RCC 7860 (cell line): Measurements from ENCODE around the gene SLC29A3.
A peak's percentile ranks its signal among the peaks of the same experiment; 100 is the strongest.

Experiments used
- DNase-seq: peaks from one replicate; pipeline ENCODE4 v3.0.0-alpha.2; 2015; ENCODE audit warnings: low spot score
- FAIRE-seq: peaks from 2 replicates; lab custom pipeline; 2012; peaks lifted over from hg19 to GRCh38; lab: Jason Lieb, UNC

The SLC29A3 gene

GRCh38 chr10:71365366-71365765 lies 46.3 kb downstream of the SLC29A3 start:
- no peak for FAIRE-seq
- no peak for DNase-seq

GRCh38 chr10:71366690-71367089 lies 47.6 kb downstream of the SLC29A3 start:
- no peak for FAIRE-seq
- DNase-seq, result no peak

- no peak for FAIRE-seq
- peak; percentile 34 for DNase-seq
These were observed 48.2 kb downstream of the SLC29A3 start for GRCh38 chr10:71367271-71367670.

- FAIRE-seq (no peak), DNase-seq (no peak)
These were observed 49.1 kb downstream of the SLC29A3 start for GRCh38 chr10:71368176-71368575.

GRCh38 chr10:71368643-71369042 lies 49.6 kb downstream of the SLC29A3 start:
- DNase-seq, result no peak
- FAIRE-seq, result no peak

GRCh38 chr10:71369602-71370001 lies 50.5 kb downstream of the SLC29A3 start:
- FAIRE-seq (no peak), DNase-seq (no peak)

GRCh38 chr10:71370031-71370430 lies 51.0 kb downstream of the SLC29A3 start:
- DNase-seq (no peak), FAIRE-seq (no peak)

- DNase-seq (no peak), FAIRE-seq (no peak)
These were observed 52.7 kb downstream of the SLC29A3 start for GRCh38 chr10:71371750-71372166.

GRCh38 chr10:71372882-71373495 lies 53.9 kb downstream of the SLC29A3 start:
- FAIRE-seq (no peak), DNase-seq (no peak)

- no peak for DNase-seq
- no peak for FAIRE-seq
These were observed 55.6 kb downstream of the SLC29A3 start for GRCh38 chr10:71374481-71375233.

GRCh38 chr10:71375952-71376351 lies 56.9 kb downstream of the SLC29A3 start:
- no peak for FAIRE-seq
- DNase-seq, result no peak

- no peak for FAIRE-seq
These were observed 59.5 kb downstream of the SLC29A3 start for GRCh38 chr10:71378336-71379117.

GRCh38 chr10:71379118-71379766 lies 60.2 kb downstream of the SLC29A3 start:
- FAIRE-seq, result no peak
- DNase-seq, result no peak

More at GRCh38 chr10:71378336-71379117, 59.5 kb downstream of the SLC29A3 start:
- DNase-seq, result no peak

GRCh38 chr10:71380841-71381240 lies 61.8 kb downstream of the SLC29A3 start:
- DNase-seq (no peak), FAIRE-seq (no peak)

- DNase-seq (no peak), FAIRE-seq (no peak)
These were observed 62.6 kb downstream of the SLC29A3 start for GRCh38 chr10:71381611-71382010.

- DNase-seq, result no peak
- no peak for FAIRE-seq
These were observed 63.0 kb downstream of the SLC29A3 start for GRCh38 chr10:71382028-71382427.

- FAIRE-seq (no peak), DNase-seq (no peak)
These were observed 63.7 kb downstream of the SLC29A3 start for GRCh38 chr10:71382757-71383156.

- FAIRE-seq (no peak), DNase-seq (peak; percentile 21)
These were observed 65.1 kb downstream of the SLC29A3 start for GRCh38 chr10:71383972-71384687.

- FAIRE-seq, result no peak
These were observed 69.1 kb downstream of the SLC29A3 start for GRCh38 chr10:71388171-71388570.

GRCh38 chr10:71388583-71389310 lies 69.7 kb downstream of the SLC29A3 start:
- DNase-seq, result no peak
- no peak for FAIRE-seq

More at GRCh38 chr10:71388171-71388570, 69.1 kb downstream of the SLC29A3 start:
- no peak for DNase-seq
